ENCODE results near the gene ATP6AP1. TPM values are rescaled to one million over a fixed set of nuclear protein-coding genes. Genes with fewer than 3 reads are reported as not detected.

The ATP6AP1 gene
- total RNA-seq, 1 donor from 2014 or later, result 38.8 TPM

- Mint-ChIP-seq H3K36me3 (ENCODE audit: low read depth) (peaks cover 28% of the 10 kb centered on the region), H3K27ac (no peak overlapping the region), H3K27me3 (no peaks in the 10 kb centered on the region), H3K4me1 (peaks cover 29% of the 10 kb centered on the region), H3K9me3 (no peaks in the 10 kb centered on the region), H3K4me3 (peak overlapping the region; percentile 4)
- no peak for TF ChIP-seq CTCF (IDR thresholded peaks at IDR 0.05)
- intact Hi-C loops (cut with micrococcal nuclease), result no loop called here
- ChIA-PET POLR2A (no interaction called here), CTCF (no interaction called here)
- ATAC-seq (ENCODE audit: low read depth) (no peak), DNase-seq (no peak)
Observed at GRCh38 chrX:154431341-154431740, 2.9 kb downstream of the ATP6AP1 start.

DNA sequence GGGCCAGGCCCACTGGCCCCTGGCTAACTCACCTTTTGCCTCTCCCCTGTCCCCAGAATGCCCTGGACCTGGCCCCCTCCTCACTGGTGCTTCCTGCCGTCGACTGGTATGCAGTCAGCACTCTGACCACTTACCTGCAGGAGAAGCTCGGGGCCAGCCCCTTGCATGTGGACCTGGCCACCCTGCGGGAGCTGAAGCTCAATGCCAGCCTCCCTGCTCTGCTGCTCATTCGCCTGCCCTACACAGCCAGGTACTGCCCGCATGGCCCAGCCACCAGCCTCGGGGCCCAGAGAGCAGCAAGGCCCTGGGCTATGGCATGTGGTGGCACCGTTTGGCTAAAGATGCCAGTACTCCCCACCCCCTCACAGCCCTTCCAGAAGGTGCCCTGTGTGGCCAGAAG is 3.7 kb downstream of the ATP6AP1 start:
- DNase-seq, result no peak
- no peak for ATAC-seq (ENCODE audit: low read depth)
- TF ChIP-seq CTCF (IDR thresholded peaks at IDR 0.05), result no peak
- Mint-ChIP-seq H3K36me3 (ENCODE audit: low read depth) (peaks cover 29% of the 10 kb centered on the region), H3K9me3 (no peaks in the 10 kb centered on the region), H3K4me3 (no peak overlapping the region), H3K27ac (no peak overlapping the region), H3K27me3 (no peaks in the 10 kb centered on the region), H3K4me1 (peaks cover 30% of the 10 kb centered on the region)
- intact Hi-C loops (cut with micrococcal nuclease), result no loop called here
- ChIA-PET POLR2A (no interaction called here), CTCF (no interaction called here)

- ATAC-seq (ENCODE audit: low read depth), result no peak
- DNase-seq, result no peak
- no peak for TF ChIP-seq CTCF (IDR thresholded peaks at IDR 0.05)
- intact Hi-C loops (cut with micrococcal nuclease), result no loop called here
- Mint-ChIP-seq H3K27me3 (no peaks in the 10 kb centered on the region), H3K36me3 (ENCODE audit: low read depth) (peaks cover 31% of the 10 kb centered on the region), H3K27ac (no peak overlapping the region), H3K9me3 (no peaks in the 10 kb centered on the region), H3K4me3 (no peak overlapping the region), H3K4me1 (peaks cover 37% of the 10 kb centered on the region)
- CTCF ChIA-PET, result no interaction called here
- POLR2A ChIA-PET, result no interaction called here
Observed at GRCh38 chrX:154433605-154434004, 5.1 kb downstream of the ATP6AP1 start.

DNA sequence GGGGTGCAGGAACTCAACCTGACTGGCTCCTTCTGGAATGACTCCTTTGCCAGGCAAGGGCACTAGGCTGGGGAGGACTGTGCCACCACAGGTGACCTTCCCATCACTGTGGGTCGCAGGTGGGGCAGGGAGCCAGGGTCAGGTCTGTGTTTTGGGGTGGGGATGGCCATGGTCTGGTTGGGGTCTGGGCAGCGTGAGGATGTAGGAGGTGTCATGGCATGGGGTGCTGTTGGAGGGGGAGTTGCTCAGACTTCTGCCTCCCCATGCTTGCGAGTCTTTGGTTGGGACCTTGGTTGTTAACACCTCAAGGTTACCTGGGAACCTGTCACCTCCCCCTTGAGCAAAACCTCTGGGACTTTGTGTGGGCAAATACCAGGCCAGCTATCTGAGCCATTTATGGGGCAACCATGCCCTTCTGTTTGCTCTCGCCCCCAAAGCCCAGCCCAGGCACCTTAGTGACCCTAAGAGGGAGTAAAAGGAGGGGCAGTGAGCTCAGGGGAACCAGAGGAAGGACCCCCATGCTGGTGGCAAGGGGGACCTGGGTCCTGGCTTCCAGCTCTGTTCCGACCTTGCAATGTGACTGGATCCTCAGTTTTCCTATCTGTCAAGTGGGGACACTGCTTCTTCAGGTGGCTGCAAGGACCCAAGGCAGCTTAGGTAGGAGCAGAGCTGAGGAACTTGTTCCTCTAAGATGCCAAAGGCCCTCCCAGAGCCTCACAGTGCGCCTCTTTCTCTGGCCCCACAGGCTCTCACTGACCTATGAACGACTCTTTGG is 6.1 kb downstream of the ATP6AP1 start:
- no peaks in the 10 kb centered on the region for H3K9me3 Mint-ChIP-seq
- TF ChIP-seq CTCF (IDR thresholded peaks at IDR 0.05), result no peak
- intact Hi-C loops (cut with micrococcal nuclease), result loop anchor here (5.0 kb wide), 1 partner anchor 37 kb away; the partner anchor contains the start of gene RPL10
- H3K27me3 Mint-ChIP-seq, result no peaks in the 10 kb centered on the region
- H3K36me3 Mint-ChIP-seq (ENCODE audit: low read depth), result peaks cover 34% of the 10 kb centered on the region
- POLR2A ChIA-PET, result no interaction called here
- peaks cover 34% of the 10 kb centered on the region for H3K4me1 Mint-ChIP-seq
- no peak overlapping the region for H3K27ac Mint-ChIP-seq
- DNase-seq, result no peak
- no peak overlapping the region for H3K4me3 Mint-ChIP-seq
- ATAC-seq (ENCODE audit: low read depth), result no peak
- CTCF ChIA-PET, result no interaction called here

GRCh38 chrX:154435171-154435733 is 6.8 kb downstream of the ATP6AP1 start:
- ChIA-PET CTCF (no interaction called here), POLR2A (interaction anchor here (1.1 kb wide), 2 partner anchors 10 to 37 kb away, joined by 3 to 5 read pairs; partner anchors contain the start of gene RPL10)
- Mint-ChIP-seq H3K4me1 (peaks cover 32% of the 10 kb centered on the region), H3K4me3 (no peak overlapping the region), H3K27me3 (no peaks in the 10 kb centered on the region), H3K27ac (peak overlapping the region; percentile 7), H3K9me3 (no peaks in the 10 kb centered on the region), H3K36me3 (ENCODE audit: low read depth) (peaks cover 38% of the 10 kb centered on the region)
- DNase-seq (no peak), ATAC-seq (ENCODE audit: low read depth) (no peak)
- intact Hi-C loops (cut with micrococcal nuclease), result loop anchor here (5.0 kb wide), 1 partner anchor 38 kb away; the partner anchor contains the start of gene RPL10
- TF ChIP-seq CTCF (IDR thresholded peaks at IDR 0.05), result no peak
